Stimulated activated CD4-positive, alpha-beta T cell treated with anti-CD3 and anti-CD28 coated beads, Interleukin-4, amount 100 ng/mL, for 24 hours (primary cell): ENCODE measurements around the gene ADGRV1.
"Not testable (repeated sequence)": the region's sequence is repeated elsewhere in the genome, so short reads cannot be mapped to it uniquely, and the experiment has no call there.

ENCODE experiments used
- DNase-seq: peaks from one replicate; pipeline ENCODE4 v3.0.0-alpha.2; 2020

The ADGRV1 gene

GRCh38 chr5:90654215-90654614 is 95.6 kb downstream of the ADGRV1 start:
- DNase-seq, result no peak

DNA sequence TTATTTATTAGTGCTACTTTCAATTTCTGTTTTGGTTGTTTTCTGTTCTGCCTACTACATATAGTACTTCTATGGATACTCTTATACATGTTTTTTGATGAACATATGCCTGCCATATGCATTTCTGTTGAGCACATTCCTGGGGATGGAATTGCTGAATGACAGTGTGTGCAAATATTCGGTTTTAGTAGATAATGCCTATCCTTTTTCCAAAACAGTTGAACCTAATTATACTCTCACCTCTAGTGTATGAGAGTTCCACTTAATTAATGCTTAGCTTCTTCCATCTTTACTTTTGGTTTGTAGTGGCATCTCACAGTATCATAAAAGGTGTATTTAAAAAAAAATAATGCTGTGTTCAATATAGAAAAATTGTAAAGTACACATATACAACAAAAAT is 96.8 kb downstream of the ADGRV1 start:
- DNase-seq, result no peak

GRCh38 chr5:90657030-90657429 is 98.4 kb downstream of the ADGRV1 start:
- DNase-seq, result no peak

DNA sequence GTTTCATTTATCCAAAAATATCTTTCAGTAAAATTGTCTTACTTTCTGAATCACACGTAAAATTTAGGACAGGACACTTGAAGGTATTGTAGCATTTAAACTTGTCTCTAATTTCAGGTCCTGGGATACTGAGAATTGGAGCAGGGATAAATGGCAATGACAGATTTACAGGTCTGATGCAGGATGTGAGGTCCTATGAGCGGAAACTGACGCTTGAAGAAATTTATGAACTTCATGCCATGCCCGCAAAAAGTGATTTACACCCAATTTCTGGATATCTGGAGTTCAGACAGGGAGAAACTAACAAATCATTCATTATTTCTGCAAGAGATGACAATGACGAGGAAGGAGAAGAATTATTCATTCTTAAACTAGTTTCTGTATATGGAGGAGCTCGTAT is 99.2 kb downstream of the ADGRV1 start:
- DNase-seq, result no peak

DNA sequence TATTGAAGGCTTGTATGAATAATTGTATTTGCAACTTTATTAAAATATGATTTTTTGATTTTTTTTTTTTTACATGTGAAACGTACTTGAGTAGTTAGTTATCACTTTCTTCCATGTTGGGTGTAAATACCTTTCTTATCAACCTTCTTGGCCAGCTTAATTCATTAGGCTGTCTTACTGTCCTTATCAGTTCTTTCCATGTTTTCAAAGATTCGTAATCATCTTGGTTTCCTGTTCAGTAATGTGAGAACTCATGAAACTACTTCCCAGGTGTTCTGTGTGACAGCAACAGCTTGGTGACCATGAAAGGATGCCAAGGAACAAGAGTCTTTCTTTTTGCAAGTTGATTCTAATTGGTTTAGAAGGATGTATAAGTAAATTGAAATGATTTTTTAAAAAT is 100.0 kb downstream of the ADGRV1 start:
- DNase-seq, result no peak

DNA sequence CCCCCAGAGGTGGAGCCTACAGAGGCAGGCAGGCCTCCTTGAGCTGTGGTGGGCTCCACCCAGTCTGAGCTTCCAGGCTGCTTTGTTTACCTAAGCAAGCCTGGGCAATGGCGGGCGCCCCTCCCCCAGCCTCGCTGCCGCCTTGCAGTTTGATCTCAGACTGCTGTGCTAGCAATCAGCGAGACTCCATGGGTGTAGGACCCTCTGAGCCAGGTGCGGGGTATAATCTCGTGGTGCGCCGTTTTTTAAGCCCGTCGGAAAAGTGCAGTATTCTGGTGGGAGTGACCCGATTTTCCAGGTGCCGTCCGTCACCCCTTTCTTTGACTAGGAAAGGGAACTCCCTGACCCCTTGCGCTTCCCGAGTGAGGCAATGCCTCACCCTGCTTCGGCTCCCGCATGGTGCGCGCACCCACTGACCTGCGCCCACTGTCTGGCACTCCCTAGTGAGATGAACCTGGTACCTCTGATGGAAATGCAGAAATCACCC is 109.5 kb downstream of the ADGRV1 start:
- DNase-seq, result not testable (repeated sequence)

DNA sequence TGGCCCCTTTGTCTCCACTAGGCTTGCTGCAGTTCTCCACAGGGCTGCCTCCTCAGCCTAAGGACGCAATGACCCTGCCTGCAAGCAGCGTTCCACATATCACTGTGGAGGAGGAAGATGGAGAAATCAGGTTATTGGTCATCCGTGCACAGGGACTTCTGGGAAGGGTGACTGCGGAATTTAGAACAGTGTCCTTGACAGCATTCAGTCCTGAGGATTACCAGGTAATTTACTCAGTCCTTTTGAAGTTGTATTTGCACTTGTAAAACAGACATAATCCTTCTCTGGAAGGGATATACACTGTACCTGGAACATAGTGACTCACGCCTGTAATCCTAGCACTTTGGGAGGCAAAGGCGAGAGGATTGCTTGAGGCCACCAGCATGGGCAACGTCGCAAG is 116.6 kb downstream of the ADGRV1 start:
- no peak for DNase-seq

GRCh38 chr5:90680921-90681563 is 122.4 kb downstream of the ADGRV1 start:
- DNase-seq, result no peak

- no peak for DNase-seq
These were observed 123.7 kb downstream of the ADGRV1 start for GRCh38 chr5:90682278-90682677.

DNA sequence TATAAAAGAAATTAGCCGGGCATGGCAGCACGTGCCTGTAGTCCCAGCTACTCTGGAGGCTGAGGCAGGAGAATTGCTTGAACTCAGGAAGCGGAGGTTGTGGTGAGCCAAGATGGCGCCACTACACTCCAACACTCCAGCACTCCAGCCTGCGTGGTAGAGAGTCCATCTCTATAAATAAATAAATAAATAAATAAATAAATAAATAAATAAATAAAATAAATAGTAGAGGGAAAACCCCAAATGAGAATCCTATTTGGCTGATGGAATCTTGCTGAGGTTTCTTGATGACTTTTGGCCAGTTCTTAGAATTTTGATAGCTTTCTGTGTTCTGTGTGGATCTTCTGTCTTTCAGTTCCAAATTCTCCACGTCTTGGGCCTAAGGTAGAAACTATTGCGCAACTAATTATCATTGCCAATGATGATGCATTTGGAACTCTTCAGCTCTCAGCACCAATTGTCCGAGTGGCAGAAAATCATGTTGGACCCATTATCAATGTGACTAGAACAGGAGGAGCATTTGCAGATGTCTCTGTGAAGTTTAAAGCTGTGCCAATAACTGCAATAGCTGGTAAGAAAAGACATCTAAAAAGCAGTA is 126.9 kb downstream of the ADGRV1 start:
- no peak for DNase-seq

GRCh38 chr5:90686363-90686762 is 127.8 kb downstream of the ADGRV1 start:
- not testable (repeated sequence) for DNase-seq

DNA sequence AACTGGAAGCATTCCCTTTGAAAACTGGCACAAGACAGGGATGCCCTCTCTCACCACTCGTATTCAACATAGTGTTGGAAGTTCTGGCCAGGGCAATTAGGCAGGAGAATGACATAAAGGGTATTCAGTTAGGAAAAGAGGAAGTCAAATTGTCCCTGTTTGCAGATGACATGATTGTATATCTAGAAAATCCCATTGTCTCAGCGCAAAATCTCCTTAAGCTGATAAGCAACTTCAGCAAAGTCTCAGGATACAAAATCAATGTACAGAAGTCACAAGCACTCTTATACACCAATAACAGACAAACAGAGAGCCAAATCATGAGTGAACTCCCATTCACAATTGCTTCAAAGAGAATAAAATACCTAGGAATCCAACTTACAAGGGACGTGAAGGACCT is 128.9 kb downstream of the ADGRV1 start:
- DNase-seq, result not testable (repeated sequence)

DNA sequence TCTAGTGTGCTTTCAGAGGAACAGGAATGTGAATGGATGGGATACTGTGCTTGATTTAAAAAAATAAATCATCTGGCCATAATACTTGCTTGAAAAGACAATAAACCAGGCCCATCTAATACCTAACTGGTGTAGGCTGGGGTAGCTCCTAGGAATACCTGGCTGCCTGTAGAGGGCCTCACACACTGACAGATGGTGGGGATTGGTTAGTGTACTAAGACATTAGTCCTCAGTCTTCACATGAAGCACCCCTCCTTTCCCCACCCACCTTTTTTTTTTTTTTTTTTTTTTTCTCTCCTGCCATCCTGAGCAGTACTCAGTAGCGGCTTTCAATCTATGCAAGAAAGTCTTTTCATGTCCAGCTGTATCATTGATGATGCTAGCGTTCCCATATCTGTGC is 130.5 kb downstream of the ADGRV1 start:
- no peak for DNase-seq

DNA sequence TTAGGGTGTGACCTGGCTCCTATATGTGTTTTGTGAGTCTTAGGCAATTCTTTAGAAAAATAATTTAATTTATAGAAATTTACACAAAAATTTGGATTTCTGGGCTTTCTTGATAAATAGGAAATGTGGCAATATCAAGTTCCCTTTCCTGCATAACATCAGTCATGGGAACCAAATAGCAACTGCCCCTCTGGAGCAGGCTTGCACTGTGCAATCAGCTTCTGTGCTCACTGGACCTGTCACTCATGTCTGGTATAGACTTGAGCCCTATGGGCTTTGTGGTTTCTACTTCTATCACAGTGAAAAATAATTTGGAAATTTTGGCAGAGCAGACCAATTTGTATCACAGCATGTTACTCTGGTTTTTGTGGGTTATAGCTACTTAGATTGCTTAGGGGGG is 131.7 kb downstream of the ADGRV1 start:
- no peak for DNase-seq

GRCh38 chr5:90691533-90691932 is 132.9 kb downstream of the ADGRV1 start:
- no peak for DNase-seq

DNA sequence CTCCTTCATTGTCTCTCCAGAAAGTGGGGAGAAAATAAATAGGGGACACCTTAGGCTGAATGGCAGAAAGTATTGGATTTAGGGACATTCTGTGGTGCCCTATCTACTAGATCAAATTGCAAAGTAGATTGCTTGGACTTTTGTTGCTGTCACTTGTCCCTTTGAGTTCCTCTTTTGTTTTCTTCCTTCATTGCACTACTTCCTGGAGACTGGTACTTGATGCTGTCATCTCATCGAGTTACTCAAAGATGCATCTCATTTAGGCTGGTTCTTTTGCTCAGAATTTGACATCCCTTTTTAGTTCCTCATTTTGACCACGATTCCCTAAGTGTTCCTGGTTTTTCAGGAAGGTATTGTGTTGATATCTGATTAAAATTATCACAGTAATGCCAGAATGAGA is 137.6 kb downstream of the ADGRV1 start:
- no peak for DNase-seq

- DNase-seq, result no peak
These were observed 141.7 kb downstream of the ADGRV1 start for GRCh38 chr5:90700299-90700698.

DNA sequence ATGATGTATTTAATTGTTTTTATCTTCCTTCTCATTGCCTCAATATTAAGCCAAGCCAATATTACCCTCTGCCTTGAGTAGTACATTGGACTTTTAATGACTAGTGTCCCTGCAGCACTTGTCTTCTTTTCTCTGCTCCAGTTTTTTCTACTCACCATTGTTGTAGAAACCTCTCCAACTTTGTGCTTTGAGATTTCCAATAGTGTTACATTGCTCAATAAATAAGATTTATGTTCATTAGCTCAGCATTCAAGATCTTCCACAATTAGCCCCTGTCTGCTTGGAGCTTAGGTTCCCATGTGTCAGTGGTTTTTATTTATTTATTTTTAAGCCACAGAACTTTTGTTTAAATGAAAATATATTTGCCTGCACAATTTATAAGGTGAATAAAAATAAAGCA is 145.3 kb downstream of the ADGRV1 start:
- no peak for DNase-seq

DNA sequence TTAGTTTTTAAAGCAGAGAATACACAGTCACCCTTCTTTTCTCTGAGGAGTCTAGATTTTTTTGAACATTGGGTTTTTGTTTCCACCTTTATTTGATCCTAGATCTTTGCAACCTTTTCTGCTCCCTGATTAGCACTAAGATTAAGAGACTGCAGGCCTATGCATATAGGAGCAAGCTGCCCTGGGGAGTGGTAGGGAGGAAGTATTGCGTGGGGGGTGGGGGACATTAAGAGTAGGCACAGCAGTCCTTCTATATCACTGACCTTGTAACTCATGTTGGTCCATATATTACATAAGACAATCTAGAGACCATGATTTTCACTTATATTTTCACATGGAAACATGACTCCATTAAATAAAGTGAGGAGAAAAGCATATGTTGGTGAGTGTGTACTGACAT is 149.1 kb downstream of the ADGRV1 start:
- no peak for DNase-seq

DNA sequence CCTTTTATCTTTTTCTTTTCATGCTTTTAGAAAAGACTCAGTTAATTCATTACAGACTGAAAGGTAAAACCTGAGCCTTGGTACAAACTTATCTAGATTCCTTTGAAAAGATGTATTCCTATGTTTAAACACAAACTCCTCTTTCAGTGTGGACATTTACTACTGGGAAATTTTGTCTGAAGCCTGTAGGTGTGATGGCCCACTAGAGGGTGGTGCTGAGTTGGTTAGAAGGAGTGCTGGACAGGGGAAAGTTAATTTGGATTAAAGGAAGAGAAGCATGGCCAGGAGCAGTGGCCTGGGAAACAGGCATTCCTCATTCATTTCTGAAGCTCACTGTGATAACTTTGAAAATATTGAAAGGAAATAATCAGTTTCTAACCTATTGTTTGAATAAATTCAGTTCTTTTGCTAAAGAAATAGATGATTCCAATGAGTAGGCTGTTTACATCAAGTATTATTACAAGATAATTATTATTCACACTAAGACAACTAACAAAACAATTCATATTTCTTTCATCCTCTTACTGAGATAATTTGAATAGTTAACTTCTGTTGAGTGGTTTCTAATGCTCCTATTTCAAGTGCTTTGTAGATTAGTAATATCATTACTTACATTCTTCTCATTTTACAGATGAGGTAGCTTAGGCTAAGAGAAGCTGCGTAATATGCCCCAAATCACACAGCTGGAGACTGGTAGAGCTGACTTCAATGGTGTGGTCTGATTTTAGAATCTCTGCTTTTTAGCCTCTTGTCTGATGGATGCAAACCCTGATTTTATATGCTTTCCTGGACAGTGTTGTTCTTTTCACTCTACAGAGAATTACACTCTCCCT is 150.9 kb downstream of the ADGRV1 start:
- no peak for DNase-seq

GRCh38 chr5:90718387-90718786 is 159.8 kb downstream of the ADGRV1 start:
- DNase-seq, result no peak

DNA sequence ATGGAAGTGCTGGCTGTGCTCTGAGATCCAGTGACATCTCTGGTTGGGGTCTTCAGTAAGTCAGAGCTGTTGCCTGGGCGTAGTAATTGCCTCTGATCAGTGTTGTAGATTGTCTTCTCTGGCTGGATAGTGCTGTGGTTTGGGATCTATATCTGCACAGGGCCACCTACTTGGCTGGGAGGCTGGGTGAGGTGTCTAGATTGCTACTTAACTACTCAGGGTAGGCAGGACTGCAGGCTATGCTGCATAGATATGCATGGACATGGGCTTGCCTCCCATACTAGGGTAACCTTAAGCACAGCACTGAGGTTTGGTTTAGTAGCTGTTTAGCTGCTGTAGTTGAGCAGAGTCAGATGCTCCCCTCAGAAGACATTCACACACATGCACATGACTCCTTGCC is 181.0 kb downstream of the ADGRV1 start:
- no peak for DNase-seq

- no peak for DNase-seq
These were observed 181.7 kb downstream of the ADGRV1 start for GRCh38 chr5:90740244-90740799.
